Measurements from ENCODE around the gene ANO8. TPM values are rescaled to one million over a fixed set of nuclear protein-coding genes. Genes with fewer than 3 reads are reported as not detected.

Gene ANO8
- total RNA-seq, 1 donor from 2014 or later, result 16.7 TPM

- Mint-ChIP-seq H3K27me3 (ENCODE audit: low read depth) (no peaks in the 10 kb centered on the region), H3K27ac (ENCODE audit: unreplicated experiment) (no peak overlapping the region), H3K4me3 (ENCODE audit: unreplicated experiment) (no peak overlapping the region), H3K4me1 (ENCODE audit: low read depth) (peaks cover 40% of the 10 kb centered on the region), H3K36me3 (ENCODE audit: low read depth) (no peaks in the 10 kb centered on the region), H3K9me3 (ENCODE audit: low read depth) (no peaks in the 10 kb centered on the region)
- DNase-seq (ENCODE audit: low spot score), result no peak
- no peak for TF ChIP-seq CTCF (IDR thresholded peaks at IDR 0.05)
Measured at GRCh38 chr19:17351815-17352435, 17.3 kb upstream of the ANO8 start.

- Mint-ChIP-seq H3K36me3 (ENCODE audit: low read depth) (no peaks in the 10 kb centered on the region), H3K9me3 (ENCODE audit: low read depth) (no peaks in the 10 kb centered on the region), H3K27me3 (ENCODE audit: low read depth) (no peaks in the 10 kb centered on the region), H3K27ac (ENCODE audit: unreplicated experiment) (peak overlapping the region; percentile 91), H3K4me1 (ENCODE audit: low read depth) (peaks cover 49% of the 10 kb centered on the region), H3K4me3 (ENCODE audit: unreplicated experiment) (peak overlapping the region; percentile 50)
- no peak for DNase-seq (ENCODE audit: low spot score)
- TF ChIP-seq CTCF (IDR thresholded peaks at IDR 0.05), result peak; percentile 9
Measured at GRCh38 chr19:17348700-17349099, 14.0 kb upstream of the ANO8 start.

GRCh38 chr19:17347877-17348276 lies 13.2 kb upstream of the ANO8 start:
- Mint-ChIP-seq H3K4me3 (ENCODE audit: unreplicated experiment) (no peak overlapping the region), H3K36me3 (ENCODE audit: low read depth) (no peaks in the 10 kb centered on the region), H3K9me3 (ENCODE audit: low read depth) (no peaks in the 10 kb centered on the region), H3K4me1 (ENCODE audit: low read depth) (peaks cover 41% of the 10 kb centered on the region), H3K27me3 (ENCODE audit: low read depth) (no peaks in the 10 kb centered on the region), H3K27ac (ENCODE audit: unreplicated experiment) (peak overlapping the region; percentile 91)
- no peak for TF ChIP-seq CTCF (IDR thresholded peaks at IDR 0.05)
- DNase-seq (ENCODE audit: low spot score), result no peak

- Mint-ChIP-seq H3K4me3 (ENCODE audit: unreplicated experiment) (no peak overlapping the region), H3K27me3 (ENCODE audit: low read depth) (no peaks in the 10 kb centered on the region), H3K9me3 (ENCODE audit: low read depth) (no peaks in the 10 kb centered on the region), H3K36me3 (ENCODE audit: low read depth) (no peaks in the 10 kb centered on the region), H3K27ac (ENCODE audit: unreplicated experiment) (peak overlapping the region; percentile 91), H3K4me1 (ENCODE audit: low read depth) (peaks cover 38% of the 10 kb centered on the region)
- no peak for TF ChIP-seq CTCF (IDR thresholded peaks at IDR 0.05)
- no peak for DNase-seq (ENCODE audit: low spot score)
Measured at GRCh38 chr19:17347361-17347760, 12.7 kb upstream of the ANO8 start.

GRCh38 chr19:17346109-17346671 lies 11.5 kb upstream of the ANO8 start:
- DNase-seq (ENCODE audit: low spot score), result no peak
- Mint-ChIP-seq H3K4me3 (ENCODE audit: unreplicated experiment) (no peak overlapping the region), H3K9me3 (ENCODE audit: low read depth) (no peaks in the 10 kb centered on the region), H3K36me3 (ENCODE audit: low read depth) (no peaks in the 10 kb centered on the region), H3K4me1 (ENCODE audit: low read depth) (peaks cover 38% of the 10 kb centered on the region), H3K27me3 (ENCODE audit: low read depth) (no peaks in the 10 kb centered on the region), H3K27ac (ENCODE audit: unreplicated experiment) (peak overlapping the region; percentile 5)
- peak; percentile 93 for TF ChIP-seq CTCF (IDR thresholded peaks at IDR 0.05)

Data from chondrocyte (in vitro differentiated cells).